GM12878 (cell line): ENCODE data around the gene HAGHL. TPM values are rescaled to one million over a fixed set of nuclear protein-coding genes. Genes with fewer than 3 reads are reported as not detected.

ENCODE experiments used
- ATAC-seq: fragments of 200-7000 bp; cut with Tn5 transposase; 3 replicates; pipeline ENCODE4 v1.9.1; 2020; ENCODE audit warnings: mild to moderate bottlenecking, moderate library complexity
- BruUV-seq: library from RNA; stranded (reverse); fragments of 400-500 nt; replicated peaks from 2 replicates; lab custom pipeline; 2021; lab: Mats Ljungman, UMichigan
- CTCF ChIA-PET: fragments of 300-600 bp; sonication (Branson Sonifier 250); formaldehyde crosslinking; extraction: SDS; loops from one replicate; lab custom pipeline; 2021; ENCODE audit warnings: inconsistent platforms; lab: Yijun Ruan, JAX
- POLR2A ChIA-PET: fragments of 350-600 bp; formaldehyde crosslinking; extraction: SDS; loops from one replicate; lab custom pipeline; 2021; ENCODE audit warnings: inconsistent platforms; lab: Charles Lee
- RAD21 ChIA-PET: fragments of 300-600 bp; sonication (Branson Sonifier 250); formaldehyde crosslinking; loops from one replicate; lab custom pipeline; 2023; ENCODE audit warnings: antibody characterized with exemption; ENCODE audit not compliant: unreplicated experiment; lab: Charles Lee
- SMC1A ChIA-PET: fragments of 300-600 bp; sonication (Branson Sonifier 250); formaldehyde crosslinking; loops from one replicate; lab custom pipeline; 2023; ENCODE audit not compliant: unreplicated experiment, uncharacterized antibody; lab: Charles Lee
- DNase-seq: peaks from one replicate; pipeline ENCODE4 v3.0.0-alpha.2; 2011; ENCODE audit warnings: low read depth, low spot score
- FAIRE-seq: peaks from 3 replicates; lab custom pipeline; 2011; peaks lifted over from hg19 to GRCh38; lab: Jason Lieb, UNC
- H2AFZ ChIP-seq: 2 replicates; pipeline ENCODE4 v1.6.0; 2011; ENCODE audit warnings: low read depth, low read length, control low read depth; ENCODE audit not compliant: control insufficient read depth
- H3K27ac ChIP-seq: 2 replicates; pipeline ENCODE4 v1.5.1; 2011; ENCODE audit warnings: control low read depth; ENCODE audit not compliant: control insufficient read depth, insufficient read depth
- H3K27me3 ChIP-seq, 2 experiments: replicated peaks in 1 of 2; 2 replicates each; pipeline versions ENCODE4 v1.6.0 to v1.6.1; 2011; ENCODE audit warnings: low read length in 1 of 2; ENCODE audit not compliant: control insufficient read depth in 2 of 2, insufficient read depth in 2 of 2
- H3K36me3 ChIP-seq, 2 experiments: 2 replicates each; pipeline ENCODE4 v1.5.1; 2011; ENCODE audit warnings: low read length in 1 of 2; ENCODE audit not compliant: control insufficient read depth in 2 of 2, insufficient read depth in 2 of 2
- H3K4me1 ChIP-seq: 2 replicates; pipeline ENCODE4 v1.6.1; 2011; ENCODE audit warnings: mild to moderate bottlenecking, low read length, moderate library complexity, mixed read lengths; ENCODE audit not compliant: control insufficient read depth, insufficient read depth
- H3K4me2 ChIP-seq: 2 replicates; pipeline ENCODE4 v1.6.0; 2011; ENCODE audit warnings: control low read depth; ENCODE audit not compliant: control insufficient read depth, insufficient read depth
- H3K4me3 ChIP-seq: fragments of 200-600 bp; sonication (generic); 2 replicates; pipeline ENCODE4 v1.5.1; 2016
- H3K79me2 ChIP-seq: 2 replicates; pipeline ENCODE4 v1.6.0; 2011; ENCODE audit warnings: low read length; ENCODE audit not compliant: control insufficient read depth, insufficient read depth
- H3K9ac ChIP-seq: 2 replicates; pipeline ENCODE4 v1.8.0; 2011; ENCODE audit warnings: low read length, control low read depth, mixed read lengths; ENCODE audit not compliant: control insufficient read depth, insufficient read depth
- H3K9me3 ChIP-seq: replicated peaks from 3 replicates; pipeline ENCODE4 v1.5.1; 2011; ENCODE audit warnings: mild to moderate bottlenecking, low read length; ENCODE audit not compliant: control insufficient read depth, insufficient read depth
- H4K20me1 ChIP-seq: 2 replicates; pipeline ENCODE4 v1.6.0; 2011; ENCODE audit not compliant: control insufficient read depth, insufficient read depth
- ATF7 ChIP-seq: fragments of 450-650 bp; IDR thresholded peaks from 2 replicates; pipeline ENCODE4 v1.6.1; 2016; ENCODE audit warnings: low read depth, mild to moderate bottlenecking
- CHD1 ChIP-seq: IDR thresholded peaks from 2 replicates; pipeline ENCODE4 v1.6.1; 2012; ENCODE audit warnings: low read depth, low read length, improper control_type of control experiment
- MYC ChIP-seq: IDR thresholded peaks from 2 replicates; pipeline ENCODE4 v1.6.1; 2011; ENCODE audit warnings: mild to moderate bottlenecking, low read length, moderate library complexity, inconsistent platforms; ENCODE audit not compliant: insufficient read depth, insufficient replicate concordance, insufficient read length, severe bottlenecking
- PAX5 ChIP-seq: IDR thresholded peaks from 2 replicates; pipeline ENCODE4 v1.6.1; 2011; ENCODE audit warnings: low read depth, low read length, borderline replicate concordance
- PAX8 ChIP-seq: fragments of 450-650 bp; IDR thresholded peaks from 2 replicates; pipeline ENCODE4 v1.6.1; 2017; ENCODE audit warnings: mild to moderate bottlenecking, moderate library complexity
- POU2F2 ChIP-seq: IDR thresholded peaks from 3 replicates; pipeline ENCODE4 v1.6.1; 2011; ENCODE audit warnings: low read depth, mild to moderate bottlenecking, low read length, borderline replicate concordance
- RAD21 ChIP-seq: IDR thresholded peaks from 2 replicates; pipeline ENCODE4 v1.6.1; 2011; ENCODE audit warnings: mild to moderate bottlenecking, low read depth, low read length, moderate library complexity; ENCODE audit not compliant: insufficient read depth
- RAD51 ChIP-seq: fragments of 450-650 bp; IDR thresholded peaks from 2 replicates; pipeline ENCODE4 v1.6.1; 2016; ENCODE audit warnings: moderate library complexity, mild to moderate bottlenecking, inconsistent platforms
- SIN3A ChIP-seq: IDR thresholded peaks from 2 replicates; pipeline ENCODE4 v1.6.1; 2012; ENCODE audit warnings: low read depth, low read length, improper control_type of control experiment
- SUPT20H ChIP-seq: IDR thresholded peaks from 2 replicates; pipeline ENCODE4 v1.6.1; 2011; ENCODE audit warnings: low read depth, mild to moderate bottlenecking, low read length, moderate library complexity, borderline replicate concordance; ENCODE audit not compliant: control insufficient read depth
- TCF3 ChIP-seq: IDR thresholded peaks from 2 replicates; pipeline ENCODE4 v1.6.1; 2012; ENCODE audit warnings: low read depth, mild to moderate bottlenecking, low read length, borderline replicate concordance; ENCODE audit not compliant: insufficient read depth
- TCF7 ChIP-seq: IDR thresholded peaks from 2 replicates; pipeline ENCODE4 v1.6.1; 2014; ENCODE audit warnings: antibody characterized with exemption, borderline replicate concordance
- ZBED1 ChIP-seq: IDR thresholded peaks from 2 replicates; pipeline ENCODE4 v1.6.1; 2016; ENCODE audit warnings: borderline replicate concordance
- ZZZ3 ChIP-seq: IDR thresholded peaks from 2 replicates; pipeline ENCODE4 v1.6.1; 2011; ENCODE audit warnings: low read depth; ENCODE audit not compliant: control insufficient read depth, insufficient read length
- WGBS: methylation state at CpG from one replicate; pipeline ENCODE4 v1.1.6; 2016; ENCODE audit warnings: low lambda C conversion rate; ENCODE audit not compliant: insufficient replicate concordance, insufficient coverage; ENCODE audit errors: missing lambda C conversion rate; 5-methylcytosine and 5-hydroxymethylcytosine counted together
- in situ Hi-C: fragments of 300-500 bp; cut with MboI; formaldehyde crosslinking; loops from 9 replicates; pipeline ENCODE4 v1.14.3; 2018; ENCODE audit warnings: mixed read lengths
- intact Hi-C: fragments of 100-400 bp; cut with micrococcal nuclease; formaldehyde crosslinking; loops from one replicate; pipeline ENCODE4 v1.14.2; 2022; ENCODE audit not compliant: unreplicated experiment
- polyA plus RNA-seq, 11 experiments: library from polyadenylated mRNA; depleted of rRNA in 4 of 11; unstranded in 6 of 11; stranded (reverse) in 5 of 11; fragments of >200 nt; fragmentation: Nextera tagmentation in 4 of 11; fragmentation: Illumina TruSeq in 1 of 11; extraction: Ambion mirVana in 4 of 11; extraction: Trizol in 1 of 11; gene quantifications; 1 replicate in 1 of 11; 2 replicates in 10 of 11; pipeline versions ENCODE4 v1.2.1 to v1.2.3, GENCODE V29; 2011 to 2016; ENCODE audit warnings: inconsistent platforms in 2 of 11, missing spikeins in 2 of 11, low read depth in 1 of 11
- total RNA-seq, 4 experiments: library from RNA; depleted of rRNA in 3 of 4; stranded (reverse); fragments of >200 nt in 3 of 4; fragmentation: Illumina TruSeq in 1 of 4; extraction: Trizol in 1 of 4; gene quantifications; 2 replicates each; pipeline versions ENCODE4 v1.2.1 to v1.2.3, GENCODE V29; 2013 to 2021
- TF ChIP-seq, protein P1 (sequence below): fragments of 150-350 bp; IDR thresholded peaks from 2 replicates; pipeline ENCODE4 v1.6.1; 2014; ENCODE audit warnings: mild to moderate bottlenecking, low read depth, low read length
- TF ChIP-seq, protein P2 (sequence below): IDR thresholded peaks from 2 replicates; pipeline ENCODE4 v1.6.1; 2011; ENCODE audit warnings: borderline replicate concordance, low read depth, mild to moderate bottlenecking, moderate library complexity, mixed read lengths, low read length; ENCODE audit not compliant: insufficient read depth; ENCODE audit errors: extremely low read length
- TF ChIP-seq, protein P3 (sequence below): fragments of 450-650 bp; formaldehyde crosslinking; IDR thresholded peaks from 2 replicates; pipeline ENCODE4 v1.4.0; 2020; ENCODE audit warnings: mild to moderate bottlenecking, moderate library complexity

Gene HAGHL
- total and polyA plus RNA-seq, 10 of the 15 experiments (the other 5 are each of a cell fraction or from before 2014, with no cell fraction given) = 0.23 to 44.6 (median 16.4) TPM

GRCh38 chr16:772959-773358 lies 46.1 kb downstream of the HAGHL start:
- intact Hi-C loops (no loop called here), in situ Hi-C loops (no loop called here)
- Histone ChIP-seq H3K4me1 (no peaks in the 10 kb centered on the region), H3K4me3 (no peak overlapping the region), H4K20me1 (no peaks in the 10 kb centered on the region), H3K4me2 (no peak overlapping the region), H3K79me2 (no peaks in the 10 kb centered on the region), H3K36me3 (no peaks in the 10 kb centered on the region), H3K27ac (no peak overlapping the region), H3K9ac (no peak overlapping the region), H3K27me3 (no peaks in the 10 kb centered on the region), H2AFZ (no peak overlapping the region), H3K9me3 (no peaks in the 10 kb centered on the region)
- POLR2A ChIA-PET = no interaction called here
- ATAC-seq = no peak
- 77% methylated on average over 18 of the region's 18 CpGs for WGBS
- CTCF ChIA-PET = interaction anchor here (0.7 kb wide), 1 partner anchor 105 kb away, joined by 3 read pairs; no protein-coding TSS in a partner anchor
- SMC1A ChIA-PET = no interaction called here
- RAD21 ChIA-PET = no interaction called here
- no TSS peak for BruUV-seq
- no peak for DNase-seq
- no peak for FAIRE-seq
- no peak for TF ChIP-seq POU2F2
- no peak for TF ChIP-seq PAX5
- TF ChIP-seq RAD51 = no peak
- TF ChIP-seq, protein P1, sequence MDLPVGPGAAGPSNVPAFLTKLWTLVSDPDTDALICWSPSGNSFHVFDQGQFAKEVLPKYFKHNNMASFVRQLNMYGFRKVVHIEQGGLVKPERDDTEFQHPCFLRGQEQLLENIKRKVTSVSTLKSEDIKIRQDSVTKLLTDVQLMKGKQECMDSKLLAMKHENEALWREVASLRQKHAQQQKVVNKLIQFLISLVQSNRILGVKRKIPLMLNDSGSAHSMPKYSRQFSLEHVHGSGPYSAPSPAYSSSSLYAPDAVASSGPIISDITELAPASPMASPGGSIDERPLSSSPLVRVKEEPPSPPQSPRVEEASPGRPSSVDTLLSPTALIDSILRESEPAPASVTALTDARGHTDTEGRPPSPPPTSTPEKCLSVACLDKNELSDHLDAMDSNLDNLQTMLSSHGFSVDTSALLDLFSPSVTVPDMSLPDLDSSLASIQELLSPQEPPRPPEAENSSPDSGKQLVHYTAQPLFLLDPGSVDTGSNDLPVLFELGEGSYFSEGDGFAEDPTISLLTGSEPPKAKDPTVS = no peak
- no peak for TF ChIP-seq ATF7
- no peak for TF ChIP-seq TCF3
- TF ChIP-seq MYC = no peak
- no peak for TF ChIP-seq ZBED1
- TF ChIP-seq, protein P2, sequence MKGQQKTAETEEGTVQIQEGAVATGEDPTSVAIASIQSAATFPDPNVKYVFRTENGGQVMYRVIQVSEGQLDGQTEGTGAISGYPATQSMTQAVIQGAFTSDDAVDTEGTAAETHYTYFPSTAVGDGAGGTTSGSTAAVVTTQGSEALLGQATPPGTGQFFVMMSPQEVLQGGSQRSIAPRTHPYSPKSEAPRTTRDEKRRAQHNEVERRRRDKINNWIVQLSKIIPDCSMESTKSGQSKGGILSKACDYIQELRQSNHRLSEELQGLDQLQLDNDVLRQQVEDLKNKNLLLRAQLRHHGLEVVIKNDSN = no peak
- TF ChIP-seq PAX8 = no peak
- no peak for TF ChIP-seq SIN3A
- no peak for TF ChIP-seq RAD21
- TF ChIP-seq, protein P3, sequence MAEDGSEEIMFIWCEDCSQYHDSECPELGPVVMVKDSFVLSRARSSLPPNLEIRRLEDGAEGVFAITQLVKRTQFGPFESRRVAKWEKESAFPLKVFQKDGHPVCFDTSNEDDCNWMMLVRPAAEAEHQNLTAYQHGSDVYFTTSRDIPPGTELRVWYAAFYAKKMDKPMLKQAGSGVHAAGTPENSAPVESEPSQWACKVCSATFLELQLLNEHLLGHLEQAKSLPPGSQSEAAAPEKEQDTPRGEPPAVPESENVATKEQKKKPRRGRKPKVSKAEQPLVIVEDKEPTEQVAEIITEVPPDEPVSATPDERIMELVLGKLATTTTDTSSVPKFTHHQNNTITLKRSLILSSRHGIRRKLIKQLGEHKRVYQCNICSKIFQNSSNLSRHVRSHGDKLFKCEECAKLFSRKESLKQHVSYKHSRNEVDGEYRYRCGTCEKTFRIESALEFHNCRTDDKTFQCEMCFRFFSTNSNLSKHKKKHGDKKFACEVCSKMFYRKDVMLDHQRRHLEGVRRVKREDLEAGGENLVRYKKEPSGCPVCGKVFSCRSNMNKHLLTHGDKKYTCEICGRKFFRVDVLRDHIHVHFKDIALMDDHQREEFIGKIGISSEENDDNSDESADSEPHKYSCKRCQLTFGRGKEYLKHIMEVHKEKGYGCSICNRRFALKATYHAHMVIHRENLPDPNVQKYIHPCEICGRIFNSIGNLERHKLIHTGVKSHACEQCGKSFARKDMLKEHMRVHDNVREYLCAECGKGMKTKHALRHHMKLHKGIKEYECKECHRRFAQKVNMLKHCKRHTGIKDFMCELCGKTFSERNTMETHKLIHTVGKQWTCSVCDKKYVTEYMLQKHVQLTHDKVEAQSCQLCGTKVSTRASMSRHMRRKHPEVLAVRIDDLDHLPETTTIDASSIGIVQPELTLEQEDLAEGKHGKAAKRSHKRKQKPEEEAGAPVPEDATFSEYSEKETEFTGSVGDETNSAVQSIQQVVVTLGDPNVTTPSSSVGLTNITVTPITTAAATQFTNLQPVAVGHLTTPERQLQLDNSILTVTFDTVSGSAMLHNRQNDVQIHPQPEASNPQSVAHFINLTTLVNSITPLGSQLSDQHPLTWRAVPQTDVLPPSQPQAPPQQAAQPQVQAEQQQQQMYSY (CRISPR knock-in tag) = no peak
- TF ChIP-seq TCF7 = no peak
- no peak for TF ChIP-seq CHD1
- TF ChIP-seq ZZZ3 = no peak
- no peak for TF ChIP-seq SUPT20H
